ENCODE results near the gene ZFP28.

The ZFP28 gene

DNA sequence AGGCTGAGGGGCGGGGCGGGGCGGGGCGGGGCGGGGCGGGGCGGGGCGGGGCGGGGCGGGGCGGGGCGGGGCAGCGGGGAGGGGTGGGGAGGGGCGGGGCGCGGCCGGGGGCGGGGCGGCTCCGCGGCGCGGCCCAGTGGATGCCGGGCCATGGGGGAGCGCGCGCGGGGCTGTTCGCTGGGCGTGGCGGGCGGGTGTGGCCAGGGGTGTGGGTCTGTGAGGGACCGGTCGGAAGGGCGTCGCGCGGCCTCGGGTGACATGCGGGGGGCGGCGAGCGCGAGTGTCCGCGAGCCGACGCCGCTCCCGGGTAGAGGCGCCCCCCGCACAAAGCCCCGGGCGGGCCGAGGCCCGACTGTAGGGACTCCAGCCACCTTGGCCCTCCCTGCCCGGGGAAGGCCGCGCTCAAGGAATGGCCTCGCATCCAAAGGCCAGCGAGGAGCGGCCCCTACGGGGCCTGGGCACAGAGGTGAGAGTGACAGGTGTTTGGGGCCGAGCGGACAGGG is at the start of gene ZFP28:
Gene ZFP28 (plus strand): TSS at position 188 of the 503 bp plus-strand sequence. CDS start 71 bp downstream, at position 259.
- DNase-seq: no peak

DNA sequence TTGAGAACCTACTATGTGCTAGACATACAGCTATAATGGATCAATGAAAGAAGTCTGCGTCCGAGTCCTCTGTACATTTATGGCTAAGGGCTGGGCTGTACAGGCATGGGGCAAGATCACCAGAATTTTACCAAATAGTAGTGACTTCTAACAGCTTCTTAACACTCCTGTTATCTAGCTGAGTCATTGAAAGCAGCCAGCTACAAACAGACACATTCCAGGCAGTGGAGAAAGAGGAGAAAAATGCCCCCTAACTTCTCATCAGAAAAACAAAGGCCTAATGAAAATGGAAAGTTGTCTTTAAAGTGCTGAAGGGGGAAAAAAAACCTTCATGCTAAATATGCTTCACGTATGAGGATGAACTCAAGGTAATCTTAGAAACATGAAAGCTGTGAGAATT is 47.3 kb upstream of the ZFP28 start:
- DNase-seq: no peak

DNA sequence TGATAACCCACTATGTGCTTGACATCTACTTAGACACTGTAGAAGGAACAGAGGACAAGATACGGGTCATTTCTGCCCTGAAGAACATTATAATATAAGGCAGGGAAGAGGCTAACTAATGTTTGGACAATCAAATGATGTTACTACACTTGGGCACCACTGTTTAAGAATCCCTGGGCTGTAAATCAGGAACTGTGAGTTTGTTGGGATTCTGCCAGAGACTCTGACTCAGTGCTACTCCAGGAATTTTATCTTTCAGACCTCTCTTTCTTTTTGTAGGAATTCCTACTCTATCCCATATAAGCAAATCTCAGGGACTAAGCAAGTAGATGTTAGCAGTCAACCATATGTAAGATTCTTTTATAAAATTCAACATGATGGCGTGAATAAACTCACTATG is 34.2 kb upstream of the ZFP28 start:
- no peak for DNase-seq

DNA sequence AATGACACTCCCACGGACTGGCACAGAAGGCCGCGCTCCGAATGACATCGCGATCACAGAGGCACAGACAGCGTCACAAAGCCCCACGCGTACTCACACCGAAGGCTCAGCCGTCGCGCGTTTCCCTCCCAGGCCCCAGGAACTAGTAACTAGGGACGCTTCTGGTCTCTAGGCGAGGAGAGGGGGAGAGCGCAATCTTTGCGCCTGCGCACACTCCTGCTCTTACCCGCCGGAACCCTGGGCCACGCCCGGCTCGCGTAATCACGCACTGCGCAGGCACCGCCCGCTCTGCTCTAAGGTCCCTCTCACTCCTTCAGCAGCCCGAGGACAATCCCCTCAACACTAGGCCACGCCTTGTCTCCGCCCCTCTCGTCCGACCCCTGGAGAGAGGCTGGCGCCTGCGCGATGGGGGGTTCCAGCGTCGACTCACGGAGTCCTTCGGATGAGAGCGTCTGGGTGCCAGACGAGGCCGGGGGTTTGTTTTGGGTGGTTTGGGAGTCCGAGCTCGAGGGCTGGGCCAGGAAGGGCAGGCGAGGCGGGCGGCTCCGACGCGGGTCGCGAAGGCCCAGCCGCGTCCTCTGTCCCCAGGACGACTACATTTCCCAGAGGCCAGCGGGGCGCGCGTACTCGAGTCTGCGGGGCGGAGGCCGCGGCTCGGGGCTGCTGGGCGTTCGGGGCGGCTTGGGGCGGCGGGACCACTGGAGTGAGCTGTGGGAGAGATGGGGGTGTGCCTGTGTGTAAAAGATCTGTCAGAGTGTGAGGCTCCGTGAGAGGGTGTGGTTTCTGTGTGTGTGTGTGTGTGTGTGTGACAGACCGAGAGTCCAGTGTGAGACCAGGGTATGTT is 31.1 kb upstream of the ZFP28 start, which contains the start of gene ZNF471:
Gene ZNF471 (plus strand): TSS at position 410 of the 844 bp plus-strand sequence. CDS start 3,717 bp downstream, outside the sequence.
- DNase-seq: peak; percentile 84 to 95

DNA sequence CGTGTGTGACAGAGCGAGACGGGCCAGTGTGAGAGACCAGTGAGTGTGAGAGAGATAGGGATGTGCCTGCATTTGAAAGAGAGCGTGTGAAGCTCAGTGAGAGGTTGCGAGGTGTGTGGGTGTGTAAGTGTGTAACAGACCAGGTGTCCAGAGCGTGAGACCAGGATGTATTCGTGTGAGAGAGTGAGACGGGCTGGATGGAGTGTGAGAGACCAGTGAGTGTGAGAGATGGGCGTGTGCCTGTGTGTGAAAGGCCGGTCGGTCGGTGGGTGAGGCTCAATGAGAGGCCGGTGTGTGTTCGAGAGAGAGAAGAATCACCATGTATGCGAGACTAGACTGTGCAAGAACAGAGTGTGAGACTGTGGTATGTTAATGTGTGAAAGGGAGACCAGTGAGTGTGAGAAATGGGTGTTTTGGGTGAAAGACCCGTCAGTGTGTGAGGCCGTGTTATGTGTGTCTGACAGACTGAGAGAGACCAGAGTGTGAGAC is 30.4 kb upstream of the ZFP28 start:
- DNase-seq: no peak

DNA sequence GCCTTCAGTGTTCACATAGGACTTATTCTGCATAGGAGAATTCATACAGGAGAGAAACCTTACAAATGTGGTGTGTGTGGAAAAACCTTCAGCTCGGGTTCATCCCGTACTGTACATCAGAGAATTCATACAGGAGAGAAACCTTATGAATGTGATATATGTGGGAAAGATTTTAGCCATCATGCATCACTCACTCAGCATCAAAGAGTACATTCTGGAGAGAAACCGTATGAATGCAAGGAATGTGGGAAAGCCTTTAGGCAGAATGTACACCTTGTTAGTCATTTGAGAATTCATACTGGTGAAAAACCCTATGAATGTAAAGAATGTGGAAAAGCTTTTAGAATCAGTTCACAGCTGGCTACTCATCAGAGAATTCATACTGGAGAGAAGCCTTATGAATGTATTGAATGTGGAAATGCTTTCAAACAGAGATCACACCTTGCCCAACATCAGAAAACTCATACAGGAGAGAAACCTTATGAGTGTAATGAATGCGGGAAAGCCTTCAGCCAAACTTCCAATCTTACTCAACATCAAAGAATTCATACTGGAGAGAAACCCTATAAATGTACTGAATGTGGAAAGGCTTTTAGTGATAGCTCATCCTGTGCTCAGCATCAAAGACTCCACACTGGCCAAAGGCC is 13.4 kb upstream of the ZFP28 start:
- DNase-seq: no peak

DNA sequence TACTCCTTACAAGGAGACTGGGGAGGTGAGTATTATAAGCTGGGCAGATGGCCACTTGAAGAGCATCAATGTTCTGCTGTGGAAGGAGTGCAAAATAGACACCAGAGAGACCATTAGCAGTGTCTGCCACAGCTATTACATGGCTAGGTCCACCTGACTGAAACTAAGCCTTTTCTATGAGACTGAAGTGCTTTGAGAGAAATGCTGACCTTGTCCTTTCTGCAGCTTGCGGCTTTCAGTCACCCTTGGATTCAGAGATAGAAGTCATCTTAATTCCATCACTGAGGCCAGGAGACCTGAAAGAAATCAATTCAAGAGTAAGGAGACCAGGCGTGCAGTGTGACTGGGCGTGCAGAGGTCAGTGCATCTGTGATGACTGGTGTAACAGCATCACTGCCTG is 1.3 kb upstream of the ZFP28 start:
- no peak for DNase-seq

DNA sequence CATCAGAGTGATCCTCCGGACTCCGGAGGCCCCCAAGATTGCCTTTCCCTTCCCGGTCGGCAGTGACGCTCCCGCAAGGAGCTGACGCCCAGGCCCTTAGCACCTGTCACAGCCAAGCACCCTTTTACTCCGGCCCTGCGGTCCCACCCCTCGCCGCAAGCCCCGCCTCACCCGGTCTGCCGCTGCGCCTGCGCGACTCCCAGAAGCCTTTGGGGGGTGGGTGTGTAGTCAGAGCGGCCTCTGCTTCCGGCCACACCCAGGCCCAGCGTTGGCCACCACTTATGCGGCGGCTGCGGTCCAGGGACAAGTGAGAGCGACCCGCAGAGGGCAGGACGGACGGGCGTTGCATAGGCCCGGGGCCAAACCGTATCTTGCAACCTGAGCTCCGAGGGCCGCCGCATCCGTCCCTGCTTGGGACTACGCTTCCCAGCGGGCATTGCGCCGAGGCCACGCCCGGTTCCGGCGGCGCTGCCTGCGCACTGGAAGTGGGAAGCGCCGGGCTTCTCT is 441 bp upstream of the ZFP28 start:
- DNase-seq: peak; percentile 89 to 91

DNA sequence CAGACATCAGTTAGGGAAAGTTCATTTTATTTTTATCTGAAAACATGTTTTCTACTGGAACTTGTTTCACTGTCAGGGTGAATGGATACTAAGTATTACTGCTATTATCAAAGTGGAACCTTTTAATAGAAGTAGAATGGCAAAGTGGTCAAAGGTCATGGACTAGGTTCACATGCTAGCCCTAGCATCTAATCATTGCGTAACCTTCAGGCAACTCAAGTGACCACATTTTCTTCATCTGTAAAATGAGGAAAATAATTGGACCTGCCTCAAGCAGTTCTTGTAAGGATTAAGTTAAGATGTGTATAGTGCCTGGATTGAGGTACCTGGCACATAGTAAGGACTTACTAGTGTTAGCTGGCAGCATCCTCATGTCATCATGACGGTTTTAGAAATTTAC is 5.0 kb downstream of the ZFP28 start:
- no peak for DNase-seq

DNA sequence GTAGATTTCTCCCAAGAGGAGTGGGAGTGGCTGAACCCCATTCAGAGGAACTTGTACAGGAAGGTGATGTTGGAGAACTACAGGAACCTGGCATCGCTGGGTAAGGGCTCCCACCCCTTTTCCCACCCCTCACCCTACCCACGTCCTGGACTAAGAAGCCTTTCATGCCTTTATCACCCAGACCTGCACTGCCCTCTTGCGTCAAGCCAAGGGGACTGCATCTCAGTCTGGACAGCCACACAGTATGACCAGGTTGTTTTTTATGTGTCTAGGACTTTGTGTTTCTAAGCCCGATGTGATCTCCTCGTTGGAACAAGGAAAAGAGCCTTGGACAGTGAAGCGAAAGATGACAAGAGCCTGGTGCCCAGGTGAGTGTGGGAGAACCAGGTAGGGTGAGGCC is 8.8 kb downstream of the ZFP28 start:
- no peak for DNase-seq

DNA sequence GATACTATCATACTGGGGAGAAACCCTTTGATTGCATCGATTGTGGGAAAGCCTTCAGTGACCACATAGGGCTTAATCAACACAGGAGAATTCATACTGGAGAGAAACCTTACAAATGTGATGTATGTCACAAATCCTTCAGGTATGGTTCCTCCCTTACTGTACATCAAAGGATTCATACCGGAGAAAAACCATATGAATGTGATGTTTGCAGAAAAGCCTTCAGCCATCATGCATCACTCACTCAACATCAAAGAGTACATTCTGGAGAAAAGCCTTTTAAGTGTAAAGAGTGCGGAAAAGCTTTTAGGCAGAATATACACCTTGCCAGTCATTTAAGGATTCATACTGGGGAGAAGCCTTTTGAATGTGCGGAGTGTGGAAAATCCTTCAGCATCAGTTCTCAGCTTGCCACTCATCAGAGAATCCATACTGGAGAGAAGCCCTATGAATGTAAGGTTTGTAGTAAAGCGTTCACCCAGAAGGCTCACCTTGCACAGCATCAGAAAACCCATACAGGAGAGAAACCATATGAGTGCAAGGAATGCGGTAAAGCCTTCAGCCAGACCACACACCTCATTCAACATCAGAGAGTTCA is 15.6 kb downstream of the ZFP28 start:
- no peak for DNase-seq

DNA sequence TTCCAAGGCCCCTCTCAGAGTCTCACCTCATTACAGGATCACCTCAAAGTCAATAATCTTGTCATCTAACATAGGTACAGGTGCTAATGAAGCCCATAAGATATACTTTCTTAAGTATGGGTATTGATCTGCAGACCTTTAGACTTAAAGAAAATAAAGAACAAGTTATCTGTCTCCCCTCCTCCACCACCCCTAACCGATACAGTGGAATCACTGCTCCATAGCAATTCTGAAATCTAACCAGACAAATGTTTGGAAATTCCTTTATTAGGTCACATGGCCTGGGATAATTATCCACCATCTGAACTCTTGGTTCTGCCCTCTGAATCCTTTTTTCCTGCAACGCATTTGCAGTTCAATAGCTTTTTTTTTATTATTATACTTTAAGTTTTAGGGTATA is 24.0 kb downstream of the ZFP28 start:
- no peak for DNase-seq

DNA sequence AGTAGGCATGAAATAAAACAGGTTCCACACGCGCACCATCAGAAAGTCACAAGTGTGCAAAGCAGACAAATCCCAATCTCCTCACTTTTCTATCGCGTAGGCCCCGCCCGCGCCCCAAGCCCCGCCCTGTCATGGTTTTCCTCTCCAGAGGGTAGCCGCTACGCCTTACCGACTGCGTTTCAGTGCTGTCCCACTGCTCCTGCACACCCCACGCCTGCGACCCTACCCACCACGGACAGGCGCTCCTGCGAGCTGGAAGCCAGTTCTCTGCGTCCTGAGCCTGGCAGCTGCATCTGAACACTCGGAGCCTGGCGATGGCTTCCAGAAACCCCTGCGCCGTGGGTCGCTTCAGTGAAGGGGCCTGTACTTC is 28.1 kb downstream of the ZFP28 start:
- peak in 1 of 2 donors; percentile 3 for DNase-seq

DNA sequence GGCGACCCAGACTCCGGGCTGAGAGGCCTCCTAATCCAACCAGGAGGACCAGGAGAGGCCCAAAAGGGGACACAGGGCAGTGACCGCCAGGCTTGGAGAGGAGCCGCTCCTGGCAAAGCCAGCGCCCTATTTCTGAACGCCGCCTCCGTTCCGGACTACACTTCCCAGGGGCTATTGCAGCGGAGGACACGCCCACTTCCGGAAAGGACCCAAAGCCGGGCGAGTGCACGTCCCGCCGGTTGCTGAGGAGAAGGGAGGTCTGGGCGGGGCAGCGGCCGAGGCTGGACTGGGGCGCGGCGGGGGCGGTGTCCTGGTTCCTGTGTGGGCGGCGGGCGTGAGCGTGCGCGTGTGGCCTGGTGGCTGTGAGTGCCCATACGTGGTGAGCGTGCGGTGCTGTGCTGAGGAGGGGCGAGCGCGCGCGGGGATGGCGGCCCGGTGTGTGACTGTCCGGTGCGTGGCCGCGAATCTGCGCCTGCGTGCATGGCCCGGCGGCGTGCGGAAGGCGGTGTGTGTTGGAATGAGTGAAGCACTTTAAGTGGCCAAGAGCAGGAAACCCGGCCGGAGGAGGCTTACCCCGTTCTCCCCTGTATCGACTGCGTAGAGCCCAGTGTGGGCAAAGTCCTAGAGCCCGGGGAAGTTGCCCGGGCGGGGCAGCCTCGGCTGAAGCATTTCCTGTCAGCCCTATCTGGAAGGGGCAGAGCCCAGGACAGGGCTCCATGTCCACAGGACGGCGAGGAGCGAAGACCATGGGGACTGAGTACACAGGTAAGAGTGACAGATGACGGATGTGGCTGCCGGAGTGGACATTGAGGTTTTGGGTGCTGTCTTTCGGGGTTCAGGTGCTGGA is 28.7 kb downstream of the ZFP28 start, which contains the start of gene ZNF470:
Gene ZNF470 (plus strand): TSS at position 195 of the 847 bp plus-strand sequence. CDS start 2,844 bp downstream, outside the sequence.
- peak; percentile 88 to 89 for DNase-seq

DNA sequence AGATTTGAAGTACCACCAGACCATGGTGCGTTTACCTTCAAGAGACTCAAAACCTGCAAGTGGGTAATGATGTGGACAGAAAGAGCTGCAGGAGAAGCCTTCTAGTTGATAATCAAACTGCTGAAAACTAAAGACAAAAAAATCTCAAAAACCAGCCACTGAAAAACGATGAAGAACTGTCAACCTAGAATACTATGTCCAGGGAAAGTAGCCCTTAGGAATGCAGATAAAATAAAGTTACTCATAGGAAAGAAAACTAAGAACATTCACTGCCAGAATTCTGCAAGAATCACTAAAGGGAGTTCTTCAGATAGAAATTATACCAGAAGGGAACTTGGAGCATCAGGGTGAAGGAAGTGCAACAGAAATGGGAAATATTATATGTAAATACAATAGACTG is 33.8 kb downstream of the ZFP28 start:
- no peak for DNase-seq

DNA sequence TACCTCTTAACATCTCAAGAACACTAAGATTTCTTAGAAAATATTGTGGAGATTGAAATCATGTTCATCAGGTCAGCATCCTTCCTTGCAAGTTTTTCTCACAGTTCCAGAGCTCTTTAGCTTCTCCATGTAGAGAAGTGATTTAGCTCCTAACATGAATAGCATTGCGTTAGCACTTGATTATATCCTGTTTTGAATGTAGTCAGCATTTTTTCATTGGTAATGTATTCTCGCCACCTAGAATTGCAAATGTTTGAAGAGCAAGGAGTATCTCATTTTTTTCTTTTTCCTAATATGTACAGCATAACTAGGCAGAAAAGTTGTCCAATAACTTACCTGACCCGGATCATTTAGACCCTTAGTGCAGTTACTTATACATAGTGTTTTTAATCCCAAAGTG is 35.2 kb downstream of the ZFP28 start:
- no peak for DNase-seq

DNA sequence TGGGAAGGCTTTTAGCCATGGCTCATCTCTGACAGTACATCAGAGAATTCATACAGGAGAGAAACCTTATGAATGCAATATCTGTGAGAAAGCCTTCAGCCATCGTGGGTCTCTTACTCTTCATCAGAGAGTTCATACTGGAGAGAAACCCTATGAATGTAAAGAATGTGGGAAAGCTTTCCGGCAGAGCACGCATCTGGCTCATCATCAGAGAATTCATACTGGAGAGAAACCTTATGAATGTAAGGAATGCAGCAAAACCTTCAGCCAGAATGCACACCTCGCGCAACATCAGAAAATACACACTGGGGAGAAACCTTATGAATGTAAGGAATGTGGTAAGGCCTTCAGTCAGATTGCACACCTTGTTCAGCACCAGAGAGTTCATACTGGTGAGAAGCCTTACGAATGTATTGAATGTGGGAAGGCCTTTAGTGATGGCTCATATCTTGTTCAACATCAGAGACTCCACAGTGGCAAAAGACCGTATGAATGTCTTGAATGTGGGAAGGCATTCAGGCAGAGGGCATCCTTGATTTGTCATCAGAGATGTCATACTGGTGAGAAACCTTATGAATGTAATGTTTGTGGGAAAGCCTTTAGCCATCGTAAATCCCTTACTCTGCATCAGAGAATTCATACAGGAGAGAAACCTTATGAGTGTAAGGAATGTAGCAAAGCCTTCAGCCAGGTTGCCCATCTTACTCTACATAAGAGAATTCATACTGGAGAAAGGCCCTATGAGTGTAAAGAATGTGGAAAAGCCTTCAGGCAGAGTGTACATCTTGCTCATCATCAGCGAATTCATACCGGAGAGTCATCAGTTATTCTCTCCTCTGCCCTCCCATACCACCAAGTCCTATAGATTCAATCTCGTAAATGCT is 39.2 kb downstream of the ZFP28 start:
- no peak for DNase-seq

DNA sequence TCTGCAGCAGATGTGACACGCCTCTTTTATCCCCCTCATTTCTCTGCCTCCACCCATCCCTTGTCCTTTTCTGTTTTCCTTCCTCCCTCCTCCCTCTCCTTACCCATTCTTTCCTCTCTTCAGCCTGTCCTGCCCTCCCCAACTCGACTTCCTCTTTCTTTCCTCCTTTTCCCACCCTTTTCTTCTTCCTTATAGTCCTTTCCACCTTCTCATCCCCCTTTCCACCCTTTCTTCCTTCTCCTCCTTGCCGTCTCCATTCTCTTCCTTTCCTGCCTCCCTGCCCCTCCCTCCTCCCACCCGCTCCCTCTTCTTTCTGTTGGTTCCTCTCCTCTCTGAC is 55.7 kb downstream of the ZFP28 start:
- DNase-seq: no peak

DNA sequence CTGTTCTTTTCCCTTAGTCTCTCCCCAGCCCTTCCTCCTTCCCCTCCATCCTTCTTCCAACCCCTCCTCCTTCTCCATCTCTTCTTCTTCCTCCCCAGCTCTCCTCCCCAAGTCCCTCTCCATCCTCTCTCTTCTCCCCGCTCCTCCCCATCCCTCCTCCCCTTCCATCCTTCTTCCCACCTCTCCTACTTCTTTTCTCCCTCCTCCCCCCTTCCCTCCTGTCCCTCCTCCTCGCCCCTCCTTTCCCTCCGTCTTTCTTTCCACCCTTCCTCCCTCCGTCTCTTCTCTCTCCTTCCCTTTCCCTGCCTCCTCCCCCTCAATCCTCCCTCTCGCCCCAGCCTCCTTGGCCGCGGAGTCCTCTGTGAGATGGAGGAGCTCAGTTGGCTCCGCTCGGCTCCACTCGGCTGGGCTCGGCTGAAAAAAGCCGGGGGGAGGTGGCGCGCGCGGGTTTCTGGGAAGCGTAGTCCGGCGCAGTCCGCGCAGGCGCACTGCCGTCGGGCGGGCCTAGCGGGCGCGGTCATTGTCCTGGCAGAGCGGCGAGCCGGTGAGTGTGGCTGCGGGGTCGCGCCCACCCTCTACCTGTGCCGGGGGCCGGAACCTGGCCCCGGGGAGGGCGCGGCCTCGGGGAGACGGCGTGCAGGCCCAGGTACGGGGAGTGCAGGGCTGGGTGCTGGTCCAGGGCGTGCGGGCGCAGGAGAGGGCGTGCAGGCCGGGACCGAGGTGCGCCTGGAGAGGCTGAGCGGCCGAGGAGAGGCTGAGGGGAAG is 56.2 kb downstream of the ZFP28 start, which contains the start of gene ZNF71:
Gene ZNF71 (plus strand): TSS at position 520 of the 765 bp plus-strand sequence. CDS start 6,257 bp downstream, outside the sequence.
- peak; percentile 88 to 90 for DNase-seq

DNA sequence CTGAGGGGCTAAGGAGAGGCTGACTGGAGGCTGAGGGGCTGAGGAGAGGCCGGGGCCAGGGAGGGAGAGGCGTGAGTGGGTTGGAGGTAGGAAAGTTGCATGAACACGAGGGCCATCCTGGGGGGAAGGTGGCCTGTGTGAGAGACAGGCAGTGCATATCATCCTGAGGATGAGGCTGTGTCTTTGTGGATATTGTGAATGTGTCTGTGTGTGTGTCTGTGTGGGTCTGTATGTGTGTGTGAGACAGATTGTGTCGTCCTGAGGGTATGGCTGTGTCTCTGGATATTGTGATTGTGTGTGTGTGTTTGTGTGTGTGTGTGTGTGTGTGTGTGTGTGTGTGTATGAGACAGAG is 56.8 kb downstream of the ZFP28 start:
- DNase-seq: peak in 1 of 2 donors; percentile 2

All from CD4-positive, alpha-beta T cell treated with Interleukin-1 beta for 1 hour (primary cell).